Testis (tissue), 3 donors: ENCODE results near the gene SLC29A3. TPM values are rescaled to one million over a fixed set of nuclear protein-coding genes. Genes with fewer than 3 reads are reported as not detected.

Source experiments
- DNase-seq: peaks from one replicate; pipeline ENCODE4 v3.0.0-alpha.2; 2019
- H3K27ac ChIP-seq, 2 donors: fragments of 200-600 bp; sonication (generic); one replicate each; pipeline ENCODE4 v1.5.1; 2019
- H3K27me3 ChIP-seq: fragments of 200-600 bp; sonication (generic); one replicate; pipeline ENCODE4 v1.5.1; 2019
- H3K36me3 ChIP-seq: fragments of 200-600 bp; sonication (generic); one replicate; pipeline ENCODE4 v1.5.1; 2017; ENCODE audit warnings: low read depth; ENCODE audit errors: missing control alignments
- H3K4me1 ChIP-seq: fragments of 200-600 bp; sonication (generic); one replicate; pipeline ENCODE4 v1.5.1; 2019
- H3K4me3 ChIP-seq, 2 donors: fragments of 200-600 bp; sonication (generic); one replicate each; pipeline ENCODE4 v1.5.1; 2017 to 2019
- H3K9me3 ChIP-seq: fragments of 200-600 bp; sonication (generic); one replicate; pipeline ENCODE4 v1.5.1; 2017
- POLR2A ChIP-seq: fragments of 450-650 bp; IDR thresholded peaks from one replicate; pipeline ENCODE4 v1.6.1; 2017; ENCODE audit warnings: antibody characterized with exemption, mild to moderate bottlenecking, moderate library complexity
- WGBS, 2 donors: methylation state at CpG; one replicate each; pipeline ENCODE4 v1.1.5; 2018; 5-methylcytosine and 5-hydroxymethylcytosine counted together
- intact Hi-C: fragments of 100-400 bp; cut with DNase I; formaldehyde crosslinking; loops from one replicate; pipeline ENCODE4 v1.15.1; 2023; ENCODE audit warnings: low total_unique reads
- polyA plus RNA-seq: library from polyadenylated mRNA; stranded (reverse); fragments of 350-450 nt; fragmentation: Illumina TruSeq; extraction: RNeasy Lipid Tissue Mini Kit (QIAGEN cat#74804); gene quantifications from one replicate; pipeline ENCODE4 v1.2.3, GENCODE V29; 2014; ENCODE audit warnings: low read depth, low replicate concordance; ENCODE audit not compliant: insufficient read depth
- total RNA-seq, 2 donors: library from RNA; depleted of rRNA; stranded (reverse); fragments of >200 nt; gene quantifications; one replicate each; pipeline ENCODE4 v1.2.3, GENCODE V29; 2016
- TF ChIP-seq, protein P1 (sequence below), 3 experiments: fragments of 450-650 bp in 2 of 3; fragments of 200-600 bp in 1 of 3; sonication (generic) in 1 of 3; IDR thresholded peaks; one replicate each; pipeline ENCODE4 v1.5.1; 2016 to 2019; ENCODE audit warnings: antibody characterized with exemption in 3 of 3, mild to moderate bottlenecking in 2 of 3, moderate library complexity in 1 of 3

SLC29A3 gene
- total and polyA plus RNA-seq, 3 donors from 2014 or later, result 10.7 to 14.0 (median 12.7) TPM

DNA sequence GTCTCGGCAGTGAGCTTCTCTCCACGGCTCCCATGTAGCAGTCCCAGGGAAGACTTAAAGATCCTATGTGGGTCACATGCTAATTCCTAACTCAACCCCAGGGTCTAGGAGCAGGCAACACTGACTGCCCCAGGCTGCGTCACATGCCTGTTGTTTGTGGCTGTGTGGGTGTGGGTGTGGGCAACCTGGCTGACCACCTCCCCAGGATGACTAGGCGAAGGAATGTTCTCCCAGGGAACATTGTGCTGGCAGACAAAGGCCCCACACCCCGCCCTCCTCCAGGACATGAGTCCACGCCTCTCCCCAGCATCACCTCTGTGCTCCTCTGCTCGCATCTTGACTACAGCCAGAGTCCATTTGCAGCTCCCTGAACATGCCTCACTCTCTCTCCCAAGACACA is 30.3 kb downstream of the SLC29A3 start:
- H3K4me1 ChIP-seq, result no peaks in the 10 kb centered on the region
- intact Hi-C loops, result no loop called here
- WGBS, 2 donors, result 96% methylated on average over 7 of the region's 7 CpGs
- H3K4me3 ChIP-seq, result no peak overlapping the region
- no peaks in the 10 kb centered on the region for H3K27me3 ChIP-seq
- H3K9me3 ChIP-seq, result no peaks in the 10 kb centered on the region
- TF ChIP-seq, protein P1, sequence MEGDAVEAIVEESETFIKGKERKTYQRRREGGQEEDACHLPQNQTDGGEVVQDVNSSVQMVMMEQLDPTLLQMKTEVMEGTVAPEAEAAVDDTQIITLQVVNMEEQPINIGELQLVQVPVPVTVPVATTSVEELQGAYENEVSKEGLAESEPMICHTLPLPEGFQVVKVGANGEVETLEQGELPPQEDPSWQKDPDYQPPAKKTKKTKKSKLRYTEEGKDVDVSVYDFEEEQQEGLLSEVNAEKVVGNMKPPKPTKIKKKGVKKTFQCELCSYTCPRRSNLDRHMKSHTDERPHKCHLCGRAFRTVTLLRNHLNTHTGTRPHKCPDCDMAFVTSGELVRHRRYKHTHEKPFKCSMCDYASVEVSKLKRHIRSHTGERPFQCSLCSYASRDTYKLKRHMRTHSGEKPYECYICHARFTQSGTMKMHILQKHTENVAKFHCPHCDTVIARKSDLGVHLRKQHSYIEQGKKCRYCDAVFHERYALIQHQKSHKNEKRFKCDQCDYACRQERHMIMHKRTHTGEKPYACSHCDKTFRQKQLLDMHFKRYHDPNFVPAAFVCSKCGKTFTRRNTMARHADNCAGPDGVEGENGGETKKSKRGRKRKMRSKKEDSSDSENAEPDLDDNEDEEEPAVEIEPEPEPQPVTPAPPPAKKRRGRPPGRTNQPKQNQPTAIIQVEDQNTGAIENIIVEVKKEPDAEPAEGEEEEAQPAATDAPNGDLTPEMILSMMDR (IDR thresholded peaks at IDR 0.05), result no peak
- no peak for TF ChIP-seq POLR2A
- no peak overlapping the region for H3K27ac ChIP-seq
- H3K36me3 ChIP-seq, result no peaks in the 10 kb centered on the region
- no peak for DNase-seq

DNA sequence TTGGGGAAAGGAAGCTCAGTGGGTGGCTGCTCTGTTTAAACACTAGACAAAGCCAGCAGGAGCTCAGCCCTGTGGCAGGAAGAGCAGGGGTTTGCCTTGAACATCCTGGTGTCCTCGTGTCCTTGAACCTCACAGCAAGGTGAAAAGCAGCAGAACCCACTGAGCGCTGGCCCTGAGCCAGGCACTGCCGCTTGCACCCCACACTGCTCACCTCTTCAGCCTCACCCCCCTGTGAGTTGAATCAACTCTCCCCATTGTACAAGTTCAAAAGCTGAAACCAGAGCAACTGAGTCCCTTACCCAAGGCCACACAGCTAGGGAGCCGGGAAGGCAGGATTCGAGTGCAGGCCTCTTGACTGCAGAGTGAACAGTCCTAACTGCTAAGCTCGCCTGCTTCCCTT is 32.0 kb downstream of the SLC29A3 start:
- H3K36me3 ChIP-seq, result no peaks in the 10 kb centered on the region
- intact Hi-C loops, result no loop called here
- WGBS, 2 donors, result 88 to 100% methylated on average over 3 to 6 of the region's 6 CpGs

DNA sequence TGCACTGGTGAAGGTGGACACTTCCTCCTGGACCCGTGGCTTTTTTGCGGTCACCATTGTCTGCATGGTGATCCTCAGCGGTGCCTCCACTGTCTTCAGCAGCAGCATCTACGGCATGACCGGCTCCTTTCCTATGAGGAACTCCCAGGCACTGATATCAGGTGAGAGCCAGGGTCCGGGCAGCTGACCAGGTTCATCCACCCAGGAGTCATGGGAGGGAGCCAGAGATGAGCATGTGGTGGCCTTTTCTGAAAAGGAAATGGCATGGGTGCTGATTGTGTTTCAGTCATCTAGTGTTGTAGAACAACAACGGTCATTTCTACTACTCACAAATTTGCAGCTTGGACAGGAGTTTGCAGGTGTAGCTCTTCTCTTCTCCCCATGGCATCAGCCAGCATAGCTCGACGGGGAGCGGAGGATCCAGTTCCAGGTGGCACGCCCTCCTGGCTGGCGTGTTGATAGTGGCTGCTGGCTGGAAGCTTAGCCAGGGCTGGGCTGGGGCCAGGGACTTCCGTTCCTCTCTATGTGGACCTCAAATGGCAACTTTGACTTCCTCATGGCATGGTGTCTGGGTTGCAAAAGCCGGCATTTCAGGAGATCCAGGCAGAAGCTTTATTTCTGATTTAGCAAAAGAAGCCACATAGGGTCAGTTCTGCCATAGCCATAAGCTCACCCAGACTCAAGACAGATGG is 32.7 kb downstream of the SLC29A3 start:
- intact Hi-C loops, result no loop called here
- H3K4me3 ChIP-seq, result no peak overlapping the region
- TF ChIP-seq POLR2A, result no peak
- TF ChIP-seq, protein P1 (IDR thresholded peaks at IDR 0.05), result no peak
- peak; percentile 18 for DNase-seq
- H3K27me3 ChIP-seq, result no peaks in the 10 kb centered on the region
- no peaks in the 10 kb centered on the region for H3K4me1 ChIP-seq
- WGBS, 2 donors, result 91 to 93% methylated on average over 9 to 14 of the region's 14 CpGs
- H3K9me3 ChIP-seq, result no peaks in the 10 kb centered on the region
- no peak overlapping the region for H3K27ac ChIP-seq
- H3K36me3 ChIP-seq, result no peaks in the 10 kb centered on the region

More for the DNA sequence above, 32.0 kb downstream of the SLC29A3 start:
- TF ChIP-seq, protein P1 (IDR thresholded peaks at IDR 0.05), result no peak
- no peak for TF ChIP-seq POLR2A
- Histone ChIP-seq H3K27me3 (no peaks in the 10 kb centered on the region), H3K4me1 (no peaks in the 10 kb centered on the region), H3K4me3 (no peak overlapping the region), H3K9me3 (no peaks in the 10 kb centered on the region), H3K27ac (no peak overlapping the region)
- no peak for DNase-seq

DNA sequence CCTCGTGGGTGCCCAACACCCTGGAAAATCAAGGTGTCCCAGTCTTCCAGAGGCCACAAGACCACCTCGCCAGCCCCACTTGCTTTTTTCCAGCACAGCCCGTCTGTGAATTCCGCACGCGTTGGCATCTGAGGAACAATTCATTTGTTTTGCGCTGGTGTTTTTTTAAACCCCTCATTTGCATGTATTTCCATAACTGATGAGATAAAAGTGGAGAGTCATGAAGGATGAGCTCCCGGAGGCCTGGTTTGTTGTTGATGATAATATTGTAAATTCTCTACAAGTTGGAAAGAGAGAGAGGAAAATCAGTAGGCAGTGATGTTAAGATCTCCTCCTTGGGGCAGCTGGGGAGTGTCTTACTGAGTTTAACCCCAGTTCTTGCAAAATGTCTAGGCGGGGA is 34.6 kb downstream of the SLC29A3 start:
- intact Hi-C loops, result no loop called here
- 73 to 83% methylated on average over 9 of the region's 9 CpGs for WGBS, 2 donors
- no peaks in the 10 kb centered on the region for H3K9me3 ChIP-seq
- no peaks in the 10 kb centered on the region for H3K27me3 ChIP-seq
- no peak overlapping the region for H3K27ac ChIP-seq
- H3K4me3 ChIP-seq, result no peak overlapping the region
- no peaks in the 10 kb centered on the region for H3K4me1 ChIP-seq
- no peak for DNase-seq
- TF ChIP-seq POLR2A, result no peak
- TF ChIP-seq, protein P1 (IDR thresholded peaks at IDR 0.05), result no peak
- H3K36me3 ChIP-seq, result no peaks in the 10 kb centered on the region

DNA sequence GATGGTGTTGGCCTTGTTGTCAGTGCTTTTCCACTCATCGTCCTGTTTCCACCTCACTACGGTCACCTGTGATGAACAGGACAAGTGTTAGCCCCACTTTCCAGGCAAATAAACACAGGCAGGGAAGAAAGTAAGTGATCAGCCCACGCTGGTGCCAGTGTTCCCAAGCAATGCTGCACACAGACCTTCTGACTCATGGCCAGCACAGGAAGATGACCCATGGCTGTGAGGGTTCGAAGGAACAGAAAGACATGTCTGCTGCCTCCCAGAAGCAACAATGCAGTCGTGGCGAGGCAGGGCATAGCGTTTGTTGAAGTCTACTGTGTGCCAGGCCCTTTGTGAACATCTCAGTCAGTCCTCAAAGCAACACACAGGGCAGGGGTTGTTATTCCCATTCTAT is 35.7 kb downstream of the SLC29A3 start:
- TF ChIP-seq, protein P1 (IDR thresholded peaks at IDR 0.05), result no peak
- TF ChIP-seq POLR2A, result no peak

More for the DNA sequence above, 35.7 kb downstream of the SLC29A3 start:
- Histone ChIP-seq H3K9me3 (no peaks in the 10 kb centered on the region), H3K27ac (no peak overlapping the region), H3K36me3 (no peaks in the 10 kb centered on the region), H3K4me3 (no peak overlapping the region), H3K4me1 (no peaks in the 10 kb centered on the region), H3K27me3 (no peaks in the 10 kb centered on the region)
- no peak for DNase-seq
- intact Hi-C loops, result no loop called here
- 92 to 95% methylated on average over 7 of the region's 7 CpGs for WGBS, 2 donors
